ENCODE data around the gene HTRA1.

The HTRA1 gene

DNA sequence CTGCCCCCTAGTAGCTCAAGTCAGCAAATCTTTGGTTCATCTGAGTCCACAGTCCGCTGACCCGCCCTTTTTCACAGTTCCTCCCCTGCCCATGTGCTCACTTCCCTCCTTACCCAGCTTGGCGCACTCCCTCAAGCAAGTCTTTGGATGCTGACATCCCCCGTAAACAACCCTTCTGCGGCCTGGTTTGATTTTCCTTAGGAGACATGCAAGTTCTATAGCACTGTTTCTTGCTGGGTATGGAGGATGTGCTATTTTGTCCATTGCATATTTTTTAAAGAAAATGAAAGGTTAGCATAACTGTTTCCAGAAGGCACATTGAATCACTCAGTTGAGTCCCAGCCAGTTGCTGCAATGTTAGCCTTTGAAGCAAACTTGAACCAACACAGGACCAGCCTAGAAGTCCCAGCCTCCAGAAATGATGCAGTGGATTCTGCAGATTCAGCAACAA, 38.2 kb downstream of the HTRA1 start:
- no peaks in the 10 kb centered on the region for H4K20me1 ChIP-seq (ENCODE audit: low read depth, low read length)
- H3K79me2 ChIP-seq (ENCODE audit: insufficient read depth, low read length): no peaks in the 10 kb centered on the region
- H3F3A ChIP-seq (ENCODE audit: insufficient read depth): no peaks in the 10 kb centered on the region
- no peaks in the 10 kb centered on the region for H3K36me3 ChIP-seq (ENCODE audit: low read length)
- TF ChIP-seq, protein P1, sequence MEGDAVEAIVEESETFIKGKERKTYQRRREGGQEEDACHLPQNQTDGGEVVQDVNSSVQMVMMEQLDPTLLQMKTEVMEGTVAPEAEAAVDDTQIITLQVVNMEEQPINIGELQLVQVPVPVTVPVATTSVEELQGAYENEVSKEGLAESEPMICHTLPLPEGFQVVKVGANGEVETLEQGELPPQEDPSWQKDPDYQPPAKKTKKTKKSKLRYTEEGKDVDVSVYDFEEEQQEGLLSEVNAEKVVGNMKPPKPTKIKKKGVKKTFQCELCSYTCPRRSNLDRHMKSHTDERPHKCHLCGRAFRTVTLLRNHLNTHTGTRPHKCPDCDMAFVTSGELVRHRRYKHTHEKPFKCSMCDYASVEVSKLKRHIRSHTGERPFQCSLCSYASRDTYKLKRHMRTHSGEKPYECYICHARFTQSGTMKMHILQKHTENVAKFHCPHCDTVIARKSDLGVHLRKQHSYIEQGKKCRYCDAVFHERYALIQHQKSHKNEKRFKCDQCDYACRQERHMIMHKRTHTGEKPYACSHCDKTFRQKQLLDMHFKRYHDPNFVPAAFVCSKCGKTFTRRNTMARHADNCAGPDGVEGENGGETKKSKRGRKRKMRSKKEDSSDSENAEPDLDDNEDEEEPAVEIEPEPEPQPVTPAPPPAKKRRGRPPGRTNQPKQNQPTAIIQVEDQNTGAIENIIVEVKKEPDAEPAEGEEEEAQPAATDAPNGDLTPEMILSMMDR (IDR thresholded peaks at IDR 0.05; ENCODE audit: insufficient read depth, low read length, poor library complexity, severe bottlenecking): no peak
- no peak for TF ChIP-seq EZH2phosphoT487 (conservative IDR thresholded peaks at IDR 0.05; ENCODE audit: low read length)
- no peak overlapping the region for H3K4me3 ChIP-seq (ENCODE audit: insufficient read depth, low read length, poor library complexity, severe bottlenecking)
- no peaks in the 10 kb centered on the region for H3K9me3 ChIP-seq (ENCODE audit: insufficient read depth, low read length)
- H3K9ac ChIP-seq (ENCODE audit: low read length): no peak overlapping the region
- H3K27ac ChIP-seq (ENCODE audit: low read depth, low read length): no peak overlapping the region
- no peaks in the 10 kb centered on the region for H3K27me3 ChIP-seq (ENCODE audit: low read length)
- H3K4me2 ChIP-seq (ENCODE audit: low read depth, low read length, poor library complexity, severe bottlenecking): no peak overlapping the region
- no peaks in the 10 kb centered on the region for H3K9me2 ChIP-seq (replicated peaks; ENCODE audit: insufficient read depth, low read length)
- no peak overlapping the region for H2AFZ ChIP-seq (ENCODE audit: low read depth, low read length, severe bottlenecking)

DNA sequence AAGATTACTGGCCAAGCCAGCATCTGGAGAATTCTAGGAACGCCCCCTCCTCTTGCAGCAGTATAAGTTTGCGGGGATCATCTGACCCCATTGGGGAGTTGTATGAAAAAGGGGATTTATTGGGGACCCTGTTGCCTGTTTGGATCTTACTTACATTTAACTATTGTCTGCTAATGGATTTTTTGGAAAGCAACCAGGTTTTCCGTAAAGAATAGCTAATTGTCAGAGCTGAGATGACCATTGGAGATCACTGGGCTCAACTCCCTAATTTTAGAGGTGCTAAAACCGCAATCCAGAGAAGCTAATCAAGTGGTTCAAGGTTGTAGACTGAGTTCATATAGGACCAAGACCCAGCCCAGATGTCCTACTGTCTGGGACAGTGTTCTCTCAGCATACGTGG, 38.8 kb downstream of the HTRA1 start:
- TF ChIP-seq, protein P1 (IDR thresholded peaks at IDR 0.05; ENCODE audit: insufficient read depth, low read length, poor library complexity, severe bottlenecking): no peak
- no peak for TF ChIP-seq EZH2phosphoT487 (conservative IDR thresholded peaks at IDR 0.05; ENCODE audit: low read length)
- H3F3A ChIP-seq (ENCODE audit: insufficient read depth): no peaks in the 10 kb centered on the region
- H3K9me2 ChIP-seq (replicated peaks; ENCODE audit: insufficient read depth, low read length): no peaks in the 10 kb centered on the region
- no peak overlapping the region for H3K4me3 ChIP-seq (ENCODE audit: insufficient read depth, low read length, poor library complexity, severe bottlenecking)
- H3K36me3 ChIP-seq (ENCODE audit: low read length): no peaks in the 10 kb centered on the region
- H3K4me2 ChIP-seq (ENCODE audit: low read depth, low read length, poor library complexity, severe bottlenecking): no peak overlapping the region
- H3K27me3 ChIP-seq (ENCODE audit: low read length): no peaks in the 10 kb centered on the region
- no peak overlapping the region for H3K9ac ChIP-seq (ENCODE audit: low read length)
- no peaks in the 10 kb centered on the region for H4K20me1 ChIP-seq (ENCODE audit: low read depth, low read length)
- H3K27ac ChIP-seq (ENCODE audit: low read depth, low read length): no peak overlapping the region
- no peak overlapping the region for H2AFZ ChIP-seq (ENCODE audit: low read depth, low read length, severe bottlenecking)
- no peaks in the 10 kb centered on the region for H3K79me2 ChIP-seq (ENCODE audit: insufficient read depth, low read length)
- no peaks in the 10 kb centered on the region for H3K9me3 ChIP-seq (ENCODE audit: insufficient read depth, low read length)

- no peaks in the 10 kb centered on the region for H3K9me3 ChIP-seq (ENCODE audit: insufficient read depth, low read length)
- H3F3A ChIP-seq (ENCODE audit: insufficient read depth): no peaks in the 10 kb centered on the region
- H4K20me1 ChIP-seq (ENCODE audit: low read depth, low read length): no peaks in the 10 kb centered on the region
- no peak overlapping the region for H2AFZ ChIP-seq (ENCODE audit: low read depth, low read length, severe bottlenecking)
- no peak overlapping the region for H3K27ac ChIP-seq (ENCODE audit: low read depth, low read length)
- H3K36me3 ChIP-seq (ENCODE audit: low read length): no peaks in the 10 kb centered on the region
- H3K9ac ChIP-seq (ENCODE audit: low read length): no peak overlapping the region
- H3K9me2 ChIP-seq (replicated peaks; ENCODE audit: insufficient read depth, low read length): no peaks in the 10 kb centered on the region
- no peak for TF ChIP-seq EZH2phosphoT487 (conservative IDR thresholded peaks at IDR 0.05; ENCODE audit: low read length)
- TF ChIP-seq, protein P1 (IDR thresholded peaks at IDR 0.05; ENCODE audit: insufficient read depth, low read length, poor library complexity, severe bottlenecking): no peak
- no peak overlapping the region for H3K4me3 ChIP-seq (ENCODE audit: insufficient read depth, low read length, poor library complexity, severe bottlenecking)
- no peaks in the 10 kb centered on the region for H3K79me2 ChIP-seq (ENCODE audit: insufficient read depth, low read length)
- no peaks in the 10 kb centered on the region for H3K27me3 ChIP-seq (ENCODE audit: low read length)
- H3K4me2 ChIP-seq (ENCODE audit: low read depth, low read length, poor library complexity, severe bottlenecking): no peak overlapping the region
These were observed 39.4 kb downstream of the HTRA1 start for GRCh38 chr10:122500726-122501125.

All from SU-DHL-6 (cell line).